ENCODE data around the gene CP.
"Not testable (repeated sequence)": the region's sequence is repeated elsewhere in the genome, so short reads cannot be mapped to it uniquely, and the experiment has no call there.

Gene CP

GRCh38 chr3:149227591-149228268 lies 6.1 kb upstream of the CP start:
- no peak for DNase-seq (ENCODE audit: low read depth in 2 of 2)

GRCh38 chr3:149226776-149227175 lies 5.1 kb upstream of the CP start:
- no peak for DNase-seq (ENCODE audit: low read depth in 2 of 2)

- no peak for DNase-seq (ENCODE audit: low read depth in 2 of 2)
Measured at GRCh38 chr3:149224736-149225594, 3.3 kb upstream of the CP start.

- no peak for DNase-seq (ENCODE audit: low read depth in 2 of 2)
Measured at GRCh38 chr3:149223461-149223820, 1.8 kb upstream of the CP start.

- DNase-seq (ENCODE audit: low read depth in 2 of 2), result not testable (repeated sequence)
Measured at GRCh38 chr3:149219380-149220121, 2.1 kb downstream of the CP start.

- DNase-seq (ENCODE audit: low read depth in 2 of 2), result no peak
Measured at GRCh38 chr3:149217347-149217746, 4.3 kb downstream of the CP start.

GRCh38 chr3:149216193-149216869 lies 5.3 kb downstream of the CP start:
- no peak for DNase-seq (ENCODE audit: low read depth in 2 of 2)

- DNase-seq (ENCODE audit: low read depth in 2 of 2), result no peak
Measured at GRCh38 chr3:149215515-149215914, 6.1 kb downstream of the CP start.

GRCh38 chr3:149214702-149215101 lies 6.9 kb downstream of the CP start:
- DNase-seq (ENCODE audit: low read depth in 2 of 2), result no peak

- DNase-seq (ENCODE audit: low read depth in 2 of 2), result no peak
Measured at GRCh38 chr3:149212386-149212785, 9.2 kb downstream of the CP start.

GRCh38 chr3:149209431-149209830 lies 12.2 kb downstream of the CP start:
- DNase-seq (ENCODE audit: low read depth in 2 of 2), result no peak

GRCh38 chr3:149207475-149207874 lies 14.2 kb downstream of the CP start:
- DNase-seq (ENCODE audit: low read depth in 2 of 2), result no peak

GRCh38 chr3:149204390-149204991 lies 17.1 kb downstream of the CP start:
- DNase-seq (ENCODE audit: low read depth in 2 of 2), result no peak

- DNase-seq (ENCODE audit: low read depth in 2 of 2), result no peak
Measured at GRCh38 chr3:149203758-149204157, 17.9 kb downstream of the CP start.

- no peak for DNase-seq (ENCODE audit: low read depth in 2 of 2)
Measured at GRCh38 chr3:149199474-149199873, 22.2 kb downstream of the CP start.

- no peak for DNase-seq (ENCODE audit: low read depth in 2 of 2)
Measured at GRCh38 chr3:149198611-149199010, 23.0 kb downstream of the CP start.

GRCh38 chr3:149197669-149198068 lies 24.0 kb downstream of the CP start:
- DNase-seq (ENCODE audit: low read depth in 2 of 2), result no peak

GRCh38 chr3:149196805-149197592 lies 24.6 kb downstream of the CP start:
- not testable (repeated sequence) for DNase-seq (ENCODE audit: low read depth in 2 of 2)

GRCh38 chr3:149195221-149195620 lies 26.4 kb downstream of the CP start:
- no peak for DNase-seq (ENCODE audit: low read depth in 2 of 2)

GRCh38 chr3:149188494-149188893 lies 33.1 kb downstream of the CP start:
- no peak for DNase-seq (ENCODE audit: low read depth in 2 of 2)

- no peak for DNase-seq (ENCODE audit: low read depth in 2 of 2)
Measured at GRCh38 chr3:149186721-149187120, 34.9 kb downstream of the CP start.
